K562 (cell line): Measurements from ENCODE around the gene CISD2. TPM values are rescaled to one million over a fixed set of nuclear protein-coding genes. Genes with fewer than 3 reads are reported as not detected.

Source experiments
- GATA2 ChIP-seq: sonication (generic); formaldehyde crosslinking; IDR thresholded peaks from 2 replicates; pipeline ENCODE4 v1.4.0; 2020; ENCODE audit warnings: mild to moderate bottlenecking, missing genetic modification reagents
- NCOR1 ChIP-seq: fragments of 450-650 bp; IDR thresholded peaks from 2 replicates; pipeline ENCODE4 v1.6.1; 2016; ENCODE audit warnings: mild to moderate bottlenecking, moderate library complexity
- NR2C2 ChIP-seq, 2 experiments: fragments of 200-800 bp in 1 of 2; sonication (Bioruptor generic) in 1 of 2; sonication (generic) in 1 of 2; formaldehyde crosslinking in 1 of 2; IDR thresholded peaks; 2 replicates each; pipeline versions ENCODE4 v1.6.1 to v1.8.0; 2016 to 2022; ENCODE audit warnings: mild to moderate bottlenecking in 1 of 2, missing compliant biosample characterization in 1 of 2, missing genetic modification characterization in 1 of 2, missing genetic modification reagents in 1 of 2
- POU5F1 ChIP-seq: fragments of 150-350 bp; IDR thresholded peaks from 2 replicates; pipeline ENCODE4 v1.6.1; 2014; ENCODE audit warnings: borderline replicate concordance, low read length, low read depth, mild to moderate bottlenecking; ENCODE audit not compliant: partially characterized antibody
- RBM17 ChIP-seq: fragments of 200-400 bp; formaldehyde crosslinking; IDR thresholded peaks from 2 replicates; pipeline ENCODE4 v1.6.1; 2017; ENCODE audit warnings: low read depth, mild to moderate bottlenecking, low read length, borderline replicate concordance
- RHOXF2B ChIP-seq: fragments of 250-450 bp; sonication (Bioruptor Pico); conservative IDR thresholded peaks from 2 replicates; pipeline ENCODE4 v1.5.1; 2021
- ZNF311 ChIP-seq: fragments of 250-450 bp; sonication (Bioruptor Pico); IDR thresholded peaks from 2 replicates; pipeline ENCODE4 v1.4.0; 2020; ENCODE audit warnings: mild to moderate bottlenecking, moderate library complexity
- ZNF57 ChIP-seq: fragments of 450-650 bp; formaldehyde crosslinking; IDR thresholded peaks from 2 replicates; pipeline ENCODE4 v1.4.0; 2020; ENCODE audit warnings: mild to moderate bottlenecking, moderate library complexity
- polyA plus RNA-seq, 8 experiments: library from polyadenylated mRNA; depleted of rRNA in 4 of 8; stranded (reverse) in 5 of 8; unstranded in 3 of 8; fragments of >200 nt; fragmentation: Nextera tagmentation in 2 of 8; fragmentation: Illumina TruSeq in 1 of 8; extraction: Ambion mirVana in 2 of 8; extraction: Trizol in 1 of 8; gene quantifications; 2 replicates each; pipeline versions ENCODE4 v1.2.1 to v1.2.3, GENCODE V29; 2011 to 2014; ENCODE audit warnings: inconsistent platforms in 1 of 8, missing spikeins in 1 of 8
- total RNA-seq, 7 experiments: library from RNA; depleted of rRNA in 6 of 7; stranded (reverse); fragments of >200 nt in 6 of 7; fragmentation: Illumina TruSeq in 2 of 7; extraction: Trizol in 2 of 7; gene quantifications; 2 replicates each; pipeline versions ENCODE4 v1.2.1 to v1.2.3, GENCODE V29; 2011 to 2021; ENCODE audit warnings: low replicate concordance in 1 of 7
- TF ChIP-seq, protein P1 (sequence below): sonication (generic); formaldehyde crosslinking; IDR thresholded peaks from 2 replicates; pipeline ENCODE4 v1.8.0; 2023; ENCODE audit warnings: missing genetic modification reagents, mild to moderate bottlenecking, borderline replicate concordance
- TF ChIP-seq, protein P2 (sequence below): sonication (generic); formaldehyde crosslinking; IDR thresholded peaks from 2 replicates; pipeline ENCODE4 v1.8.0; 2022; ENCODE audit warnings: mild to moderate bottlenecking, low read depth, missing genetic modification reagents
- TF ChIP-seq, protein P3 (sequence below), 2 experiments: fragments of 450-650 bp in 1 of 2; IDR thresholded peaks; 2 replicates each; pipeline ENCODE4 v1.6.1; 2011 to 2017; ENCODE audit warnings: low read depth in 2 of 2, antibody characterized with exemption in 1 of 2, borderline replicate concordance in 1 of 2, low read length in 1 of 2, mild to moderate bottlenecking in 1 of 2, mixed read lengths in 1 of 2; ENCODE audit not compliant: control insufficient read depth in 1 of 2
- TF ChIP-seq, protein P4 (sequence below): fragments of 250-450 bp; sonication (Bioruptor Pico); IDR thresholded peaks from 2 replicates; pipeline ENCODE4 v1.6.1; 2021; ENCODE audit warnings: mild to moderate bottlenecking

The CISD2 gene
- total and polyA plus RNA-seq, 9 of the 15 experiments (the other 6 are each of a cell fraction or from before 2014, with no cell fraction given), result 37.8 to 91.4 (median 59.8) TPM

DNA sequence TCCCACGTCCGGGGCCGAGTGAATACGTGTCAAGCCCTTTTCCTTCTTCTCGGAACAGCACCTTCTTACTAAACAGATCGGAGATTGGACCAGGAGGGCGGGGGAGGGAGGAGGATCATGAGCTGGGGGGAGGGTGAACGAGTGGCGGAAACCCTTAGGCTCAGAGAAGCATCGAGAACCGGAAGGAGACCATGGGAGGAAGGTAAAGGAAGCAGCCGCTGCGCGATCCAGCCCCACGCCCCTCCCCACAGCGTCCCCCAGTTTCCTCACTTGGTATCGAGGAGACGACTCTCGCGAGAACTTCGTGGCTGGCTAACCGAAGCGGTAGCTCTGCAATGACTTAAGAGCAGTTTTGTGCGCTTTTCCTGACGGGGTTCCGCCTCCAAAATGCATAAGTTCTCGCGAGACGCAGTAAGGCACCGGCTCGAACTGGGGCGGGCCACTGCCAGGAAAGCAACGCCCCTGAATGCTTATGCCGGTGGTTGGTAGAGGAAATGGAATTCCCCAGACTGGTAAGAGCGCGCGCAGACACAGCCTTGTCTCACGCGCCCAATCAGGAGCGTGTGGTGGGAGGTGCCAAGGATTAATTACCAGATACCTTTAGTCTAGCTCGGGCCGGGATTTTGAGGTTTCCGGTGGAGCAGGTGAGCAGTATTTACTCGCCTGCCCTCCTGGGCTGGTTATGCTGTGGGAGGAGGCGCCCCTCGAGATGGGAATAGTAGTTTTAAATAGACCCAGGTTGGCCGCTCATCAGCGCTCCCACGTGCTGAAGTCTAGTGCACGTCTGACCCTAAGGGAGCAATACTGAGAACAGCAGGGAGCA lies 40.9 kb upstream of the CISD2 start (continued):
- TF ChIP-seq ZNF57 (no peak), GATA2 (CRISPR knock-in tag) (0 out of 2 replicates have a peak, but pooled peaks have one; percentile 32), POU5F1 (peak; percentile 8), RHOXF2B (CRISPR knock-in tag) (no peak), NR2C2 (CRISPR knock-in tag; IDR thresholded peaks at IDR 0.05) (peak; percentile 58), NR2C2 (tag; IDR thresholded peaks at IDR 0.05) (peak; percentile 90), RBM17 (no peak), NCOR1 (peak; percentile 50), ZNF311 (CRISPR knock-in tag) (no peak)
- TF ChIP-seq, protein P1, sequence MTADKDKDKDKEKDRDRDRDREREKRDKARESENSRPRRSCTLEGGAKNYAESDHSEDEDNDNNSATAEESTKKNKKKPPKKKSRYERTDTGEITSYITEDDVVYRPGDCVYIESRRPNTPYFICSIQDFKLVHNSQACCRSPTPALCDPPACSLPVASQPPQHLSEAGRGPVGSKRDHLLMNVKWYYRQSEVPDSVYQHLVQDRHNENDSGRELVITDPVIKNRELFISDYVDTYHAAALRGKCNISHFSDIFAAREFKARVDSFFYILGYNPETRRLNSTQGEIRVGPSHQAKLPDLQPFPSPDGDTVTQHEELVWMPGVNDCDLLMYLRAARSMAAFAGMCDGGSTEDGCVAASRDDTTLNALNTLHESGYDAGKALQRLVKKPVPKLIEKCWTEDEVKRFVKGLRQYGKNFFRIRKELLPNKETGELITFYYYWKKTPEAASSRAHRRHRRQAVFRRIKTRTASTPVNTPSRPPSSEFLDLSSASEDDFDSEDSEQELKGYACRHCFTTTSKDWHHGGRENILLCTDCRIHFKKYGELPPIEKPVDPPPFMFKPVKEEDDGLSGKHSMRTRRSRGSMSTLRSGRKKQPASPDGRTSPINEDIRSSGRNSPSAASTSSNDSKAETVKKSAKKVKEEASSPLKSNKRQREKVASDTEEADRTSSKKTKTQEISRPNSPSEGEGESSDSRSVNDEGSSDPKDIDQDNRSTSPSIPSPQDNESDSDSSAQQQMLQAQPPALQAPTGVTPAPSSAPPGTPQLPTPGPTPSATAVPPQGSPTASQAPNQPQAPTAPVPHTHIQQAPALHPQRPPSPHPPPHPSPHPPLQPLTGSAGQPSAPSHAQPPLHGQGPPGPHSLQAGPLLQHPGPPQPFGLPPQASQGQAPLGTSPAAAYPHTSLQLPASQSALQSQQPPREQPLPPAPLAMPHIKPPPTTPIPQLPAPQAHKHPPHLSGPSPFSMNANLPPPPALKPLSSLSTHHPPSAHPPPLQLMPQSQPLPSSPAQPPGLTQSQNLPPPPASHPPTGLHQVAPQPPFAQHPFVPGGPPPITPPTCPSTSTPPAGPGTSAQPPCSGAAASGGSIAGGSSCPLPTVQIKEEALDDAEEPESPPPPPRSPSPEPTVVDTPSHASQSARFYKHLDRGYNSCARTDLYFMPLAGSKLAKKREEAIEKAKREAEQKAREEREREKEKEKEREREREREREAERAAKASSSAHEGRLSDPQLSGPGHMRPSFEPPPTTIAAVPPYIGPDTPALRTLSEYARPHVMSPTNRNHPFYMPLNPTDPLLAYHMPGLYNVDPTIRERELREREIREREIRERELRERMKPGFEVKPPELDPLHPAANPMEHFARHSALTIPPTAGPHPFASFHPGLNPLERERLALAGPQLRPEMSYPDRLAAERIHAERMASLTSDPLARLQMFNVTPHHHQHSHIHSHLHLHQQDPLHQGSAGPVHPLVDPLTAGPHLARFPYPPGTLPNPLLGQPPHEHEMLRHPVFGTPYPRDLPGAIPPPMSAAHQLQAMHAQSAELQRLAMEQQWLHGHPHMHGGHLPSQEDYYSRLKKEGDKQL, result 0 out of 2 replicates have a peak, but pooled peaks have one; percentile 29
- TF ChIP-seq, protein P2, sequence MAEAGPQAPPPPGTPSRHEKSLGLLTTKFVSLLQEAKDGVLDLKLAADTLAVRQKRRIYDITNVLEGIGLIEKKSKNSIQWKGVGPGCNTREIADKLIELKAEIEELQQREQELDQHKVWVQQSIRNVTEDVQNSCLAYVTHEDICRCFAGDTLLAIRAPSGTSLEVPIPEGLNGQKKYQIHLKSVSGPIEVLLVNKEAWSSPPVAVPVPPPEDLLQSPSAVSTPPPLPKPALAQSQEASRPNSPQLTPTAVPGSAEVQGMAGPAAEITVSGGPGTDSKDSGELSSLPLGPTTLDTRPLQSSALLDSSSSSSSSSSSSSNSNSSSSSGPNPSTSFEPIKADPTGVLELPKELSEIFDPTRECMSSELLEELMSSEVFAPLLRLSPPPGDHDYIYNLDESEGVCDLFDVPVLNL, result no peak
- TF ChIP-seq, protein P3, sequence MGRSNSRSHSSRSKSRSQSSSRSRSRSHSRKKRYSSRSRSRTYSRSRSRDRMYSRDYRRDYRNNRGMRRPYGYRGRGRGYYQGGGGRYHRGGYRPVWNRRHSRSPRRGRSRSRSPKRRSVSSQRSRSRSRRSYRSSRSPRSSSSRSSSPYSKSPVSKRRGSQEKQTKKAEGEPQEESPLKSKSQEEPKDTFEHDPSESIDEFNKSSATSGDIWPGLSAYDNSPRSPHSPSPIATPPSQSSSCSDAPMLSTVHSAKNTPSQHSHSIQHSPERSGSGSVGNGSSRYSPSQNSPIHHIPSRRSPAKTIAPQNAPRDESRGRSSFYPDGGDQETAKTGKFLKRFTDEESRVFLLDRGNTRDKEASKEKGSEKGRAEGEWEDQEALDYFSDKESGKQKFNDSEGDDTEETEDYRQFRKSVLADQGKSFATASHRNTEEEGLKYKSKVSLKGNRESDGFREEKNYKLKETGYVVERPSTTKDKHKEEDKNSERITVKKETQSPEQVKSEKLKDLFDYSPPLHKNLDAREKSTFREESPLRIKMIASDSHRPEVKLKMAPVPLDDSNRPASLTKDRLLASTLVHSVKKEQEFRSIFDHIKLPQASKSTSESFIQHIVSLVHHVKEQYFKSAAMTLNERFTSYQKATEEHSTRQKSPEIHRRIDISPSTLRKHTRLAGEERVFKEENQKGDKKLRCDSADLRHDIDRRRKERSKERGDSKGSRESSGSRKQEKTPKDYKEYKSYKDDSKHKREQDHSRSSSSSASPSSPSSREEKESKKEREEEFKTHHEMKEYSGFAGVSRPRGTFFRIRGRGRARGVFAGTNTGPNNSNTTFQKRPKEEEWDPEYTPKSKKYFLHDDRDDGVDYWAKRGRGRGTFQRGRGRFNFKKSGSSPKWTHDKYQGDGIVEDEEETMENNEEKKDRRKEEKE (IDR thresholded peaks at IDR 0.05; ENCODE audit: borderline replicate concordance in 1 of 2, control insufficient read depth in 1 of 2, low read depth in 2 of 2, low read length in 1 of 2), result peak in 1 of 2 experiments; percentile 67; a peak in 2 of 4 replicates
- TF ChIP-seq, protein P4, sequence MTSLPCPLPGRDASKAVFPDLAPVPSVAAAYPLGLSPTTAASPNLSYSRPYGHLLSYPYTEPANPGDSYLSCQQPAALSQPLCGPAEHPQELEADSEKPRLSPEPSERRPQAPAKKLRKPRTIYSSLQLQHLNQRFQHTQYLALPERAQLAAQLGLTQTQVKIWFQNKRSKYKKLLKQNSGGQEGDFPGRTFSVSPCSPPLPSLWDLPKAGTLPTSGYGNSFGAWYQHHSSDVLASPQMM (CRISPR knock-in tag), result no peak
